GF-D8 (cell line): ENCODE results near the gene LACTB.
A peak's percentile ranks its signal among the peaks of the same experiment; 100 is the strongest.

Experiments used
- DNase-seq: peaks from one replicate; lab custom pipeline; 2025; lab: John Stamatoyannopoulos, UW

The LACTB gene

GRCh38 chr15:63121382-63122001, at the start of gene LACTB:
LACTB (plus strand) TSS chr15:63121861; CDS start chr15:63121872, 11 bp downstream.
- peak; percentile 44 for DNase-seq

- no peak for DNase-seq
Measured at GRCh38 chr15:63072023-63072650, 49.5 kb upstream of the LACTB start.

GRCh38 chr15:63072809-63073277, 48.8 kb upstream of the LACTB start:
- no peak for DNase-seq

- no peak for DNase-seq
Measured at GRCh38 chr15:63073497-63074172, 48.0 kb upstream of the LACTB start.

GRCh38 chr15:63075015-63075983, 46.4 kb upstream of the LACTB start:
- no peak for DNase-seq

- DNase-seq = no peak
Measured at GRCh38 chr15:63075984-63076713, 45.5 kb upstream of the LACTB start.

- no peak for DNase-seq
Measured at GRCh38 chr15:63076714-63077046, 45.0 kb upstream of the LACTB start.

- no peak for DNase-seq
Measured at GRCh38 chr15:63077952-63078351, 43.7 kb upstream of the LACTB start.

- DNase-seq = no peak
Measured at GRCh38 chr15:63079947-63080626, 41.6 kb upstream of the LACTB start.

- no peak for DNase-seq
Measured at GRCh38 chr15:63080634-63081250, 40.9 kb upstream of the LACTB start.

- DNase-seq = no peak
Measured at GRCh38 chr15:63082366-63082765, 39.3 kb upstream of the LACTB start.

GRCh38 chr15:63083044-63083443, 38.6 kb upstream of the LACTB start:
- DNase-seq = no peak

- DNase-seq = no peak
Measured at GRCh38 chr15:63083541-63083940, 38.1 kb upstream of the LACTB start.

GRCh38 chr15:63084806-63085205, 36.9 kb upstream of the LACTB start:
- DNase-seq = no peak

- no peak for DNase-seq
Measured at GRCh38 chr15:63085289-63085688, 36.4 kb upstream of the LACTB start.

GRCh38 chr15:63086271-63086670, 35.4 kb upstream of the LACTB start:
- no peak for DNase-seq

GRCh38 chr15:63086947-63087346, 34.7 kb upstream of the LACTB start:
- no peak for DNase-seq

- DNase-seq = no peak
Measured at GRCh38 chr15:63088533-63089245, 33.0 kb upstream of the LACTB start.

- no peak for DNase-seq
Measured at GRCh38 chr15:63089260-63090043, 32.2 kb upstream of the LACTB start.
